SKM-1 treated with dmso at 0.1 percent for 144 hours (cell line): ENCODE measurements around the gene ASTN2.

Experiments
- DNase-seq: peaks from one replicate; lab custom pipeline; 2025; ENCODE audit not compliant: unreplicated experiment; lab: John Stamatoyannopoulos, UW

The ASTN2 gene

GRCh38 chr9:116647515-116647809 lies 767.4 kb downstream of the ASTN2 start:
- DNase-seq: no peak

DNA sequence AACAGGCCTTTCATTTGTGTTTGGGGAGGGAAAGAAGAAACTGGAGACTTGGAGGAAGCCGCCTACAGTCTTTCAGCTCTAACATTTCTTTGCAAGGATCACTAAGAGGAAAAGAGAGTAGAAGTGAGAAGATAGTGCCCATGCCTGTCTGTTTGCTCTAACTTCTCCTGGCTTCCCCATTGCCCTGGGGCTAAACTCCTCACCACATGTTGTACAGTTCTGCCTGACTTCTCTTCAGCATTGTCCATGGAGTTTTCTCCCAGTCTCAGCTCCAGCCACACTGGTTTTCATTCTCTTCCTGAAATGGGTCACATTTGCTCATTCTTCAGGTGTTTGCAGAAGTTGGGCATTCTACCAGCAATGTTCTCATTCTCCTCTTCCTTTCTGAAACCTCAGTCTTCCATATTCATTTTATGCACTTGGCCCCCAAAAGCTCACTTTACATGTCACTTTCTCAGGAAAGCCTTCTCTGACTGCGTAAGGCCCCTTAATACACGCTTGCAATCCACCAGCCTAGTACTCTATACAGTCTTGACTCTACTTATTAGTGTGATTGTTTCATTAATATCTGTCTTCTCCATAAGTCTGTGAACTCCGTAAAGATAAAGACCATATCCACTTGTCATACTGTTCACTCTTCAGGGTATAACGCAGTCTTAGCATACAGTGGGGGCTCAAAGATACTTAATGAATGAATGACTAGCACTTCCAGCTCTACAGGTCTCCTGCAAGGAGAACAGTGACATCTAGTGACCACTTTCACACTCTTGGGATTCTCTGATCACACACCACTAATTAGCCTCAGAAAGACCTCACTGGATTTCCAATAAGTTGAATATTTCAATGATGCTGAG lies 768.0 kb downstream of the ASTN2 start:
- no peak for DNase-seq

DNA sequence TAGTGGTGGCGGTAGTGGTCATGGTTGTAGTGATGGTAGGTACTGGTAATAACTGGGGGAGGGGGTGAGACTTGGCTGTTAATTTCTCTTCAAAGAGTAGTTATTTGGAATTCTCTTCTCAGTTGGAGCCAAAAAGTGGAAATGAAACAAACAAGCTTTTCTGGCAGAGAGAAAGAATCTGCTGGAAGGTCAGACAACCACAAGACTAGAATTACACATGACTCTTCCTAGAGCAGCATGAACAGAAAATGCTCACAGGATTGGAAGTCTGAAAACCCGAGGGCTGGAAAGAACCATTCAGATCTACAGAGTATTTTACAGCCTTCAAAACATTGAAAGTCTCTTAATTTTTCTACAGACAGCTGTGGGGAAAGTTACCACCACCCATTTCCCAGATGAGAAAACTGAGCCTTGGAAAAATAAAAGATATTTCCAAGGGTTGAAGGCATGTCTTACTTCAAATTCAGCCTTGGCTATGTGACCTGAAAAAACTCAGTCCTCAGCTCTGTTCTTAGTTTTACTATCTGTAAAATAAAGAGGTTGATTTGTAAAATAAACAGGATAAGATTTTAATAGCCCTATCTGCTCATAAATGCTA lies 770.7 kb downstream of the ASTN2 start:
- DNase-seq: no peak

- DNase-seq: no peak
Measured at GRCh38 chr9:116643691-116644090, 771.2 kb downstream of the ASTN2 start.

GRCh38 chr9:116641292-116642059 lies 773.4 kb downstream of the ASTN2 start:
- DNase-seq: no peak

GRCh38 chr9:116639251-116639741 lies 775.6 kb downstream of the ASTN2 start:
- DNase-seq: no peak

DNA sequence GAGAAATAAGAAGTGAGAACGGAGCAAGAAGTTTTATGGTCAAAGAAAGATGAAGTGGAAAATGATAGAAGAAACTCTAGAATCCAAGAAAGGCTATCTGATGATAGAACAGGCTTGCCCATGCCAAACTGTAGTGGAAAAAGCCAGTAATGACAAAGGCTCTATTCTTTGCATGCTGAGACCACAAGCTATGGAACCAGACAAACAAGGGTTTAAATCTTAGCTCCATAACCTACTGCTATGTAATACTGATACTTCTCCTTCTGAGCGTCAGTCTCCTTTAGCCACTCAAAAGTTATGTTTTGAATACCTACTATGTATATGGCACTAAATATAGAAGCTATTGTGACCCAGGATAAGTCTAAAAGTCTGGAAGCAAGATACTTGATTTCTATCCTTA lies 778.9 kb downstream of the ASTN2 start:
- no peak for DNase-seq

- no peak for DNase-seq
Measured at GRCh38 chr9:116632990-116633838, 781.6 kb downstream of the ASTN2 start.

- no peak for DNase-seq
Measured at GRCh38 chr9:116629634-116630033, 785.2 kb downstream of the ASTN2 start.

GRCh38 chr9:116628716-116629115 lies 786.1 kb downstream of the ASTN2 start:
- DNase-seq: no peak

DNA sequence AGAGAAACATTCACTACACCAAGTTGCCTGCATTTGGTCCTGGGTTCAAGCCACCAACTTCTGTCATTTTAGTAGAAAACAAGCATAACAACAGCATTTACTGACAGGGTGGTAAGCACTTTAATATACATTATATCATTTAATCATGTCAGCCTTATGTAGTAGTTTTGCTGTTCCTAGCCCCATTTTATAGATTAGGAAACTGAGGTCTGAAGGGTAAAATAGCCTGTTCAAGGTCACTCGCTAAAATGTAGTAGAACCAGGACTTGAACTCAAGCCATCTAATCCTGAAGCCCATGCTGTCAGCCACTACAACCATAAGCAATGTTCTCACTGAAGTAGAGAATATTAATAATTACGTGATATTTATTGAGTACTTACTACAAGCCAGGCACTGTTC lies 787.4 kb downstream of the ASTN2 start:
- DNase-seq: no peak

- DNase-seq: no peak
Measured at GRCh38 chr9:116626762-116627161, 788.1 kb downstream of the ASTN2 start.

DNA sequence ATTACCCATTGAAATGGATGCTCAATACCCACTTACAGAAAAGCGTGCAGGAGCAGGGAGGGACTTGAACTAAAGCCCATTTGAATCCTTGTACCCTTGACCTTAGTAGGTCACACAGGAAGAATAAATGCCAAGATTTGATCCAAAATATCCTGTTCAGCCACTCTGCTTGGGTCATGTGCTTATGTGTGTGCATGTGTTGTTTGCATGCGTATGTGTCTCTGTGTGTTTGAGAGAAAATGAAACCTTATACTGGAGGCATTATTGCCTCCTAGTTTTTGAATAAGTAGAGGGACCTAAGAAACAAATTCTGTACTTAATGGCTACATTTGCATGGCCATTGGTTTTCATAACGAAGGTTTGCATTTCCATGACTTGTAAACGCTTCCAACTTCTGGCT lies 791.1 kb downstream of the ASTN2 start:
- no peak for DNase-seq

- DNase-seq: no peak
Measured at GRCh38 chr9:116617389-116617788, 797.5 kb downstream of the ASTN2 start.

- DNase-seq: no peak
Measured at GRCh38 chr9:116616304-116616914, 798.4 kb downstream of the ASTN2 start.

DNA sequence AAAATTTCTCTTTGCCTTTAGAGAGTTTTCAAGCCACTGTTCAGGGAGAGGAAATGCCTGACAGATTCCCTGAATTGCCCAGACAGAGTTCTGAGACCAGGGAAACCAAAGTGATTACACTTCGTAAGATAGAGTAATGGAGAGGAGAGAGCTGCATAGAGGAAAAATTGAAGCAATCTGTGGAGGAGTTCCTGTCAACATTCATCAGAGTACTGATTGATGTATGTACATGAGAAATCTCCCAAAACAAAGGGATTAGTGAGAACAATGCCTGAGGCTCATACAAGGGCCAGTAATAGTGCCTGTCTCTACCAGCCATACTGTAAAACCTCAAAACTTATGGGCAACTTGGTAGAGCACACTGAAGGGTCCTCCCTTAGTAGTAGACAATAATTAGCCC lies 806.8 kb downstream of the ASTN2 start:
- DNase-seq: no peak

GRCh38 chr9:116605904-116606341 lies 808.9 kb downstream of the ASTN2 start:
- no peak for DNase-seq

GRCh38 chr9:116605060-116605459 lies 809.8 kb downstream of the ASTN2 start:
- DNase-seq: no peak

GRCh38 chr9:116604251-116604650 lies 810.6 kb downstream of the ASTN2 start:
- DNase-seq: no peak

DNA sequence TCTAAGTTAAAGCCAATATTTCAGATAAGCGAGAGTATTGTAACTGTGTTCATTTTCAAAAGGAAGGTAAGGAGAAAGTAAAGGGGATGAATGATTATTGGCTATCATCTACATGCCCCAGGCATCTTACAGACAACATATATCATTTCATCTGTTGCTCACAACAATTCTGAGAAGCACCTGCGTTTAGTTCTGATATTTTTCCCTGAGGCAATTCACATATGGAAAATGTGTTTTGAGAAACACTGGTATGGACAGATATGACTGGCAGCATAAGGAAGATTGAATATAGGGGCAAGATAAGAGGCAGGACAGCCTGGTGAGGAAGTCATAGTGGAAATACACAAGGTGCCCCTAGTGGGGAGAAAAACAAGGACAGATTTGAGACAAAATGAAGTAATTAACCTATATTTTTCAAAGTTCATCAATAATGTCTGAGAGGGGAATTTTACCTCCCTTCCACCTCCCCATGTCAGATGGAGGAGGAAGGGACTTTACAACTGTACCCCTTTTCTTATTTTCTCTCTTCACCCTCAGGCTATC lies 815.4 kb downstream of the ASTN2 start:
- no peak for DNase-seq
